Sigmoid colon (tissue), 7 donors: ENCODE measurements around the gene CBARP. TPM values are rescaled to one million over a fixed set of nuclear protein-coding genes. Genes with fewer than 3 reads are reported as not detected.

Source experiments
- DNase-seq: peaks from one replicate; pipeline ENCODE4 v3.0.0-alpha.2; 2019
- H3K27ac ChIP-seq, 4 donors: fragments of 200-600 bp; sonication (generic); one replicate each; pipeline ENCODE4 v1.5.1; 2016 to 2019; ENCODE audit warnings: mild to moderate bottlenecking in 1 of 4
- H3K27me3 ChIP-seq, 3 donors: fragments of 200-600 bp; sonication (generic); one replicate each; pipeline ENCODE4 v1.5.1; 2019; ENCODE audit warnings: mild to moderate bottlenecking in 1 of 3
- H3K36me3 ChIP-seq, 4 donors: fragments of 200-600 bp; sonication (generic); one replicate each; pipeline ENCODE4 v1.5.1; 2016 to 2019
- H3K4me1 ChIP-seq, 4 donors: fragments of 200-600 bp; sonication (generic); one replicate each; pipeline ENCODE4 v1.5.1; 2017 to 2019
- H3K4me3 ChIP-seq, 4 donors: fragments of 200-600 bp; sonication (generic); one replicate each; pipeline ENCODE4 v1.5.1; 2017 to 2019; ENCODE audit warnings: mild to moderate bottlenecking in 2 of 4, moderate library complexity in 1 of 4
- H3K9me3 ChIP-seq, 4 donors: fragments of 200-600 bp in 3 of 4; sonication (generic) in 3 of 4; one replicate each; pipeline versions ENCODE4 v1.5.1 to v1.6.1; 2013 to 2019
- EP300 ChIP-seq, 4 donors: sonication (generic); formaldehyde crosslinking; IDR thresholded peaks; one replicate each; pipeline ENCODE4 v1.6.1; 2017; ENCODE audit warnings: antibody characterized with exemption in 4 of 4
- POLR2A ChIP-seq, 2 donors: fragments of 450-650 bp; IDR thresholded peaks; one replicate each; pipeline ENCODE4 v1.6.1; 2016; ENCODE audit warnings: antibody characterized with exemption in 2 of 2, mild to moderate bottlenecking in 2 of 2, moderate library complexity in 2 of 2
- POLR2AphosphoS5 ChIP-seq, 4 donors: sonication (generic); formaldehyde crosslinking; IDR thresholded peaks; one replicate each; pipeline ENCODE4 v1.6.1; 2017; ENCODE audit warnings: antibody characterized with exemption in 4 of 4
- WGBS, 2 donors: extraction: QIAGEN DNeasy Blood & Tissue Kit; methylation state at CpG; one replicate each; pipeline ENCODE4 v1.1.7; 2013; 5-methylcytosine and 5-hydroxymethylcytosine counted together
- intact Hi-C: fragments of 100-400 bp; cut with DNase I; formaldehyde crosslinking; loops from one replicate; pipeline ENCODE4 v1.15.1; 2023
- polyA plus RNA-seq, 3 donors: library from polyadenylated mRNA; stranded (reverse); fragments of 200-250 nt; gene quantifications; one replicate each; pipeline ENCODE4 v1.2.3, GENCODE V29; 2013
- total RNA-seq, 4 donors: library from RNA; depleted of rRNA; stranded (reverse); fragments of >200 nt; gene quantifications; one replicate each; pipeline ENCODE4 v1.1.0, GENCODE V29; 2016
- TF ChIP-seq, protein P1 (sequence below), 4 experiments: fragments of 450-650 bp in 3 of 4; fragments of 200-600 bp in 1 of 4; IDR thresholded peaks; one replicate each; pipeline ENCODE4 v1.5.1; 2016 to 2019; ENCODE audit warnings: antibody characterized with exemption in 4 of 4, mild to moderate bottlenecking in 3 of 4, moderate library complexity in 2 of 4
- donor health status: healthy with polysubstance abuse.
- donor health status: Bipolar disorder and iron deficiency.
- donor health status: healthy.

Gene CBARP
- total and polyA plus RNA-seq, 7 donors = 0.36 to 0.82 (median 0.59) TPM; not detected in 3

DNA sequence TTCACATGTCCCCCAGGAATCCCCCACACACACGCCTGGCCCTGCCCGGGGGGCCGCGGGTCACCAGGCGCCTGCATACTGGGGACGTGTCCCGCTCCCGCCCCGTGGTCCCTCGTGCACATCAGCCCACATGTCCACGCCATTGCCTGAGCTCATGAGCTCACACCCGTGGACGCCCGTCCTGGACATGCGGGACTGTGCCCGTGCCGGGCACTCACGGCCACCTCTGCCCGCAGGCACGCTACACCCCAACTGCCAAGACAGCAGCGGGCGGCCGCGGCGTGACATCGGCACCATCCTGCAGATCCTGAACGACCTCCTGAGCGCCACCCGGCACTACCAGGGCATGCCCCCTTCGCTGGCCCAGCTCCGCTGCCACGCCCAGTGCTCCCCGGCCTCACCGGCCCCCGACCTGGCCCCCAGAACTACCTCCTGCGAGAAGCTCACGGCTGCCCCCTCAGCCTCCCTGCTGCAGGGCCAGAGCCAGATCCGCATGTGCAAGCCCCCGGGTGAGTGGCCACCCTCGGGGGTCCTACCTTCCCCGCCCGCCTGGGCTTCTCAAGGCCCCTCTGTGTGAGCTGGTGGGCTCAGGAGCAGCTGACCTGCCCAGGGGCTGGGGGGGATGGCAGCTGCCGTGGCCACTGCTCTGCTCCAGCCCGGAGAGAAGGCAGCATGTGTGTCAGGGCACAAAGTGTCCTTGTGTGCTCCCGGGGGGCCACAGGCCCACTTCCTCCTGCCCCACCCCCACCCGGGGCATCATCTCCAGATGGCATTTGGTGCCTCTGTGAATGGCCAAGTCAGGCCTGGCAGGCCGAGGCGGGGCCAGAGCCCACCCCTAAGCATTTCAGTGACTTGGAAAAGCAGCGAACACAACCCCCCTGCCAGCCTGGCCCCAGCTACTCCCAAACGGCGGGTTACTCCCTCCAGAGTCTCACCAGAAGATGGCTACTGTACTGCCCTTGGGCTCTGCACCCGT is 17.7 kb upstream of the CBARP start:
- intact Hi-C loops = no loop called here
- peaks cover 20 to 59% (median 26%) of the 10 kb centered on the region in 4 donors for H3K36me3 ChIP-seq
- TF ChIP-seq EP300 (IDR thresholded peaks at IDR 0.05) = no peak
- peak in 3 of 4 donors; percentile 5 to 46 (median 16) for TF ChIP-seq POLR2AphosphoS5 (IDR thresholded peaks at IDR 0.05)
- peak in 1 of 2 donors; percentile 10 for TF ChIP-seq POLR2A (IDR thresholded peaks at IDR 0.05)
- no peak overlapping the region for H3K4me3 ChIP-seq
- no peaks in the 10 kb centered on the region for H3K27me3 ChIP-seq
- H3K27ac ChIP-seq = peak overlapping the region; percentile 96 to 100 (median 100)
- no peaks in the 10 kb centered on the region for H3K9me3 ChIP-seq
- no peak for DNase-seq
- WGBS, 2 donors = 85 to 87% methylated on average over 52 of the region's 52 CpGs
- H3K4me1 ChIP-seq = peaks cover 3 to 91% (median 81%) of the 10 kb centered on the region in 4 donors

GRCh38 chr19:1254530-1255185 is 16.9 kb upstream of the CBARP start:
- Histone ChIP-seq H3K36me3 (peaks cover 20 to 59% (median 26%) of the 10 kb centered on the region in 4 donors), H3K4me1 (peaks cover 3 to 83% (median 73%) of the 10 kb centered on the region in 4 donors), H3K9me3 (no peaks in the 10 kb centered on the region), H3K27me3 (no peaks in the 10 kb centered on the region), H3K4me3 (peak overlapping the region in 2 of 4 donors; percentile 77 to 96), H3K27ac (peak overlapping the region; percentile 96 to 100 (median 100))
- TF ChIP-seq, protein P1, sequence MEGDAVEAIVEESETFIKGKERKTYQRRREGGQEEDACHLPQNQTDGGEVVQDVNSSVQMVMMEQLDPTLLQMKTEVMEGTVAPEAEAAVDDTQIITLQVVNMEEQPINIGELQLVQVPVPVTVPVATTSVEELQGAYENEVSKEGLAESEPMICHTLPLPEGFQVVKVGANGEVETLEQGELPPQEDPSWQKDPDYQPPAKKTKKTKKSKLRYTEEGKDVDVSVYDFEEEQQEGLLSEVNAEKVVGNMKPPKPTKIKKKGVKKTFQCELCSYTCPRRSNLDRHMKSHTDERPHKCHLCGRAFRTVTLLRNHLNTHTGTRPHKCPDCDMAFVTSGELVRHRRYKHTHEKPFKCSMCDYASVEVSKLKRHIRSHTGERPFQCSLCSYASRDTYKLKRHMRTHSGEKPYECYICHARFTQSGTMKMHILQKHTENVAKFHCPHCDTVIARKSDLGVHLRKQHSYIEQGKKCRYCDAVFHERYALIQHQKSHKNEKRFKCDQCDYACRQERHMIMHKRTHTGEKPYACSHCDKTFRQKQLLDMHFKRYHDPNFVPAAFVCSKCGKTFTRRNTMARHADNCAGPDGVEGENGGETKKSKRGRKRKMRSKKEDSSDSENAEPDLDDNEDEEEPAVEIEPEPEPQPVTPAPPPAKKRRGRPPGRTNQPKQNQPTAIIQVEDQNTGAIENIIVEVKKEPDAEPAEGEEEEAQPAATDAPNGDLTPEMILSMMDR (IDR thresholded peaks at IDR 0.05) = no peak
- peak in 1 of 4 donors; percentile 3 for TF ChIP-seq POLR2AphosphoS5 (IDR thresholded peaks at IDR 0.05)
- intact Hi-C loops = no loop called here
- DNase-seq = no peak
- WGBS, 2 donors = 84 to 90% methylated on average over 20 of the region's 20 CpGs

- H3K27me3 ChIP-seq = no peaks in the 10 kb centered on the region
- 81 to 84% methylated on average over 37 of the region's 37 CpGs for WGBS, 2 donors
- H3K27ac ChIP-seq = peak overlapping the region; percentile 96 to 100 (median 100)
- H3K4me3 ChIP-seq = peak overlapping the region; percentile 75 to 96 (median 86)
- DNase-seq = peak; percentile 90
- TF ChIP-seq POLR2AphosphoS5 (IDR thresholded peaks at IDR 0.05) (peak; percentile 38 to 80 (median 49)), POLR2A (IDR thresholded peaks at IDR 0.05) (no peak)
- peaks cover 3 to 77% (median 67%) of the 10 kb centered on the region in 4 donors for H3K4me1 ChIP-seq
- intact Hi-C loops = no loop called here
- no peaks in the 10 kb centered on the region for H3K9me3 ChIP-seq
- peaks cover 20 to 59% (median 26%) of the 10 kb centered on the region in 4 donors for H3K36me3 ChIP-seq
These were observed 16.3 kb upstream of the CBARP start for GRCh38 chr19:1254081-1254527.

GRCh38 chr19:1253514-1254080 is 15.8 kb upstream of the CBARP start:
- no peak for DNase-seq
- Histone ChIP-seq H3K4me3 (peak overlapping the region; percentile 75 to 96 (median 86)), H3K27me3 (no peaks in the 10 kb centered on the region), H3K27ac (peak overlapping the region; percentile 96 to 100 (median 100)), H3K9me3 (no peaks in the 10 kb centered on the region), H3K4me1 (peaks cover 6 to 72% (median 62%) of the 10 kb centered on the region in 4 donors), H3K36me3 (peaks cover 20 to 59% (median 26%) of the 10 kb centered on the region in 4 donors)
- WGBS, 2 donors = 40 to 48% methylated on average over 23 of the region's 23 CpGs
- TF ChIP-seq POLR2AphosphoS5 (IDR thresholded peaks at IDR 0.05) = no peak
- TF ChIP-seq EP300 (IDR thresholded peaks at IDR 0.05) = peak in 3 of 4 donors; percentile 2 to 3 (median 2)
- intact Hi-C loops = no loop called here

- no peaks in the 10 kb centered on the region for H3K27me3 ChIP-seq
- DNase-seq = peak; percentile 98
- peaks cover 12 to 69% (median 59%) of the 10 kb centered on the region in 4 donors for H3K4me1 ChIP-seq
- TF ChIP-seq, protein P1 (IDR thresholded peaks at IDR 0.05) = peak in 2 of 4 experiments; percentile 23 to 24
- peak in 2 of 4 donors; percentile 17 to 62 for TF ChIP-seq EP300 (IDR thresholded peaks at IDR 0.05)
- TF ChIP-seq POLR2AphosphoS5 (IDR thresholded peaks at IDR 0.05) = peak; percentile 26 to 69 (median 60)
- no peak for TF ChIP-seq POLR2A (IDR thresholded peaks at IDR 0.05)
- peak overlapping the region; percentile 75 to 96 (median 86) for H3K4me3 ChIP-seq
- 1 to 2% methylated on average over 26 of the region's 26 CpGs for WGBS, 2 donors
- intact Hi-C loops = no loop called here
- peaks cover 20 to 56% (median 26%) of the 10 kb centered on the region in 4 donors for H3K36me3 ChIP-seq
- no peaks in the 10 kb centered on the region for H3K9me3 ChIP-seq
- peak overlapping the region; percentile 96 to 100 (median 100) for H3K27ac ChIP-seq
These were observed 15.2 kb upstream of the CBARP start for GRCh38 chr19:1252821-1253513.
